Measurements from ENCODE around the gene HAO1.
A peak's percentile ranks its signal among the peaks of the same experiment; 100 is the strongest.

HAO1 gene

GRCh38 chr20:7984192-7984591, 43.9 kb upstream of the HAO1 start:
- TF ChIP-seq EZH2 (IDR thresholded peaks at IDR 0.05; ENCODE audit: borderline replicate concordance, low read length) (no peak), CTCF (IDR thresholded peaks at IDR 0.05; ENCODE audit: low read length) (no peak)

DNA sequence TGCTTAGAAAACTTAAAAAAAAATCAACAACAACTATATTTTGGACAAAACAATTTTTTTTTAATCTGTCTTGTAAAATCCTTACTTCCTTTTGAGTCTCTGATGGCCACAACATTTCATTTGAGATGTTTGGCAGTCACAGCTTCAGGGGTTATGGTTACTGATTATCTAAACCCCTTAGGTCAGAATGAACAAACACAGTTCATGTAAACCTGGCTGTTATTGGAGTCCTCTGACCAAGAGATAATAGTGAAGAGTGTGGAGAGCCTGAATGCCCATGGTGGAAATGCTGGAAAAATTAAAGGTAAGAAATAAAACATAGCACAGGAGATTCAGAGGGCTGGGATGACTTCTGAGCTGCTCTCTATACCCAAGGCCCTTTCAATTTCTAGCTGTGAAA, 41.1 kb upstream of the HAO1 start:
- H3K36me3 ChIP-seq (ENCODE audit: insufficient read depth, low read length), result peaks cover 75% of the 10 kb centered on the region
- no peak overlapping the region for H3K4me2 ChIP-seq (ENCODE audit: low read length)
- no peaks in the 10 kb centered on the region for H3F3A ChIP-seq (ENCODE audit: insufficient read depth, low read length)
- H4K20me1 ChIP-seq (ENCODE audit: insufficient read depth, low read length), result no peaks in the 10 kb centered on the region
- H3K9ac ChIP-seq (ENCODE audit: low read length), result no peak overlapping the region
- H3K27me3 ChIP-seq (ENCODE audit: insufficient read depth, low read length), result no peaks in the 10 kb centered on the region
- H3K79me2 ChIP-seq (ENCODE audit: insufficient read depth, low read length), result no peaks in the 10 kb centered on the region
- no peaks in the 10 kb centered on the region for H3K4me1 ChIP-seq (ENCODE audit: insufficient read depth, low read length, severe bottlenecking)
- TF ChIP-seq CTCF (IDR thresholded peaks at IDR 0.05; ENCODE audit: low read length) (no peak), EZH2 (IDR thresholded peaks at IDR 0.05; ENCODE audit: borderline replicate concordance, low read length) (no peak)
- no peaks in the 10 kb centered on the region for H3K9me2 ChIP-seq (ENCODE audit: low read depth, low read length)
- H3K4me3 ChIP-seq (ENCODE audit: low read depth, low read length, poor library complexity, severe bottlenecking), result no peak overlapping the region
- no peak overlapping the region for H2AFZ ChIP-seq (ENCODE audit: low read length)
- H3K9me3 ChIP-seq (ENCODE audit: low read length), result no peaks in the 10 kb centered on the region
- peak overlapping the region; percentile 11 for H3K27ac ChIP-seq (ENCODE audit: low read depth, low read length, poor library complexity, severe bottlenecking)

More at GRCh38 chr20:7984192-7984591, 43.9 kb upstream of the HAO1 start:
- H3K27me3 ChIP-seq (ENCODE audit: insufficient read depth, low read length), result no peaks in the 10 kb centered on the region
- H3F3A ChIP-seq (ENCODE audit: insufficient read depth, low read length), result no peaks in the 10 kb centered on the region
- H3K4me2 ChIP-seq (ENCODE audit: low read length), result no peak overlapping the region
- no peaks in the 10 kb centered on the region for H3K9me2 ChIP-seq (ENCODE audit: low read depth, low read length)
- no peaks in the 10 kb centered on the region for H4K20me1 ChIP-seq (ENCODE audit: insufficient read depth, low read length)
- H3K4me3 ChIP-seq (ENCODE audit: low read depth, low read length, poor library complexity, severe bottlenecking), result no peak overlapping the region
- H3K9me3 ChIP-seq (ENCODE audit: low read length), result no peaks in the 10 kb centered on the region
- peaks cover 81% of the 10 kb centered on the region for H3K36me3 ChIP-seq (ENCODE audit: insufficient read depth, low read length)
- H3K27ac ChIP-seq (ENCODE audit: low read depth, low read length, poor library complexity, severe bottlenecking), result no peak overlapping the region
- no peak overlapping the region for H3K9ac ChIP-seq (ENCODE audit: low read length)
- H3K4me1 ChIP-seq (ENCODE audit: insufficient read depth, low read length, severe bottlenecking), result no peaks in the 10 kb centered on the region
- H2AFZ ChIP-seq (ENCODE audit: low read length), result no peak overlapping the region
- no peaks in the 10 kb centered on the region for H3K79me2 ChIP-seq (ENCODE audit: insufficient read depth, low read length)

DNA sequence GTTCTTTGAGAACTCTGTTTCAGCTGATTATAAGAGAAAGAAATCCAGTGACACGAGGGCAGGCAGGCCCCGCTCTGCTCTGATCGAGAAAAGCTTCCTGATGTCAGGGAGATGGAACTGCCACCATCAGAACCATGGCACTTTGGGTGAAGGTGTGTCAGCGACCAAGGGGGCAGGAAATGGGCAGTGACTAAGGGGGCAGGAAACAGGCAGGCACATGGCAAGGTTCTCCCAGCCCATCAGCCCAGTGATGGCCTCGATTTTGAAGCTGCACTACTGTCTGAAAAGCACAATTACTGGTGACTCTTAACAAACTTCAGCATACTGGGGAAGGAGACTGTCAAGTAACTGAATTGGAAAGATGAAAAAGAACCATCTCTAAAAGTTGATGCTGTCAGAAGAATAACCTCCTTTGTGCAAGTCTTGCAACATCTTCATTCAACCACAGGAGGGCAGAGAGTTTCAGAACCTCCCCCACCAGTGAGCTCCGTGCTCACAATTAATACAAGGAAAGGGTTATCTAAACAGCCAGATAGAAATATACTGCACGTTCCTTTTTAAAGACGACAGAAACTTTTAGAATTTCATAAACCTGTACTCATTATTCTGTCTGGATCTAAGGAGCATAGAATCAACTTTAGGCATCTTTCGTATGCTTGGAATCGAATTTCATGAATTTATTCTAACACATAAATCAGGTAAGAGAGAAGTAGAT, 40.2 kb upstream of the HAO1 start:
- Histone ChIP-seq H3K4me1 (ENCODE audit: insufficient read depth, low read length, severe bottlenecking) (no peaks in the 10 kb centered on the region), H4K20me1 (ENCODE audit: insufficient read depth, low read length) (no peaks in the 10 kb centered on the region), H3K4me2 (ENCODE audit: low read length) (no peak overlapping the region), H2AFZ (ENCODE audit: low read length) (no peak overlapping the region), H3K27me3 (ENCODE audit: insufficient read depth, low read length) (no peaks in the 10 kb centered on the region), H3K27ac (ENCODE audit: low read depth, low read length, poor library complexity, severe bottlenecking) (no peak overlapping the region), H3K9me3 (ENCODE audit: low read length) (no peaks in the 10 kb centered on the region), H3K9me2 (ENCODE audit: low read depth, low read length) (no peaks in the 10 kb centered on the region), H3K9ac (ENCODE audit: low read length) (no peak overlapping the region), H3K36me3 (ENCODE audit: insufficient read depth, low read length) (peaks cover 67% of the 10 kb centered on the region), H3K4me3 (ENCODE audit: low read depth, low read length, poor library complexity, severe bottlenecking) (no peak overlapping the region), H3K79me2 (ENCODE audit: insufficient read depth, low read length) (no peaks in the 10 kb centered on the region), H3F3A (ENCODE audit: insufficient read depth, low read length) (no peaks in the 10 kb centered on the region)
- TF ChIP-seq EZH2 (IDR thresholded peaks at IDR 0.05; ENCODE audit: borderline replicate concordance, low read length), result no peak
- TF ChIP-seq CTCF (IDR thresholded peaks at IDR 0.05; ENCODE audit: low read length), result peak; percentile 61

Data from OCI-LY1 (cell line).